NCI-H2171 treated with DMSO at 0.1 percent for 48 hours (cell line): ENCODE results near the gene MRPL18.
A peak's percentile ranks its signal among the peaks of the same experiment; 100 is the strongest.
"Not testable (repeated sequence)": the region's sequence is repeated elsewhere in the genome, so short reads cannot be mapped to it uniquely, and the experiment has no call there.

Source experiments
- DNase-seq: peaks from one replicate; lab custom pipeline; 2025; lab: John Stamatoyannopoulos, UW

Gene MRPL18

GRCh38 chr6:159772196-159772595 lies 18.1 kb upstream of the MRPL18 start:
- no peak for DNase-seq

GRCh38 chr6:159777240-159777904 lies 12.9 kb upstream of the MRPL18 start:
- DNase-seq: no peak

- DNase-seq: no peak
Measured at GRCh38 chr6:159778131-159778530, 12.1 kb upstream of the MRPL18 start.

- no peak for DNase-seq
Measured at GRCh38 chr6:159778542-159779103, 11.6 kb upstream of the MRPL18 start.

- DNase-seq: no peak
Measured at GRCh38 chr6:159788276-159788675, 2.0 kb upstream of the MRPL18 start.

GRCh38 chr6:159788753-159789376 lies 1.4 kb upstream of the MRPL18 start:
- DNase-seq: no peak

- DNase-seq: peak; percentile 100
Measured at GRCh38 chr6:159789377-159790148, 704 bp upstream of the MRPL18 start, which contains the start of gene TCP1. Gene TCP1 (minus strand): TSS chr6:159789602. CDS start chr6:159789468, 134 bp downstream.

GRCh38 chr6:159790956-159791598 lies 810 bp downstream of the MRPL18 start:
- peak; percentile 41 for DNase-seq

- not testable (repeated sequence) for DNase-seq
Measured at GRCh38 chr6:159794976-159795375, 4.7 kb downstream of the MRPL18 start.

GRCh38 chr6:159797554-159797953 lies 7.3 kb downstream of the MRPL18 start:
- no peak for DNase-seq

- DNase-seq: no peak
Measured at GRCh38 chr6:159800141-159800865, 10.0 kb downstream of the MRPL18 start, which contains the start of gene PNLDC1. Gene PNLDC1 (plus strand): TSS chr6:159800276. CDS start chr6:159800308, 32 bp downstream.

- no peak for DNase-seq
Measured at GRCh38 chr6:159801935-159802334, 11.7 kb downstream of the MRPL18 start.

- no peak for DNase-seq
Measured at GRCh38 chr6:159804504-159804903, 14.2 kb downstream of the MRPL18 start.

- no peak for DNase-seq
Measured at GRCh38 chr6:159805440-159806020, 15.3 kb downstream of the MRPL18 start.

- no peak for DNase-seq
Measured at GRCh38 chr6:159806021-159806458, 15.8 kb downstream of the MRPL18 start.

- no peak for DNase-seq
Measured at GRCh38 chr6:159807150-159807858, 17.0 kb downstream of the MRPL18 start.

- no peak for DNase-seq
Measured at GRCh38 chr6:159808647-159809046, 18.4 kb downstream of the MRPL18 start.

- no peak for DNase-seq
Measured at GRCh38 chr6:159809149-159809548, 18.9 kb downstream of the MRPL18 start.

GRCh38 chr6:159813781-159814180 lies 23.5 kb downstream of the MRPL18 start:
- DNase-seq: no peak

- DNase-seq: no peak
Measured at GRCh38 chr6:159815410-159815809, 25.1 kb downstream of the MRPL18 start.
